Neural crest cell (in vitro differentiated cells): Measurements from ENCODE around the gene APOBEC3G. TPM values are rescaled to one million over a fixed set of nuclear protein-coding genes. Genes with fewer than 3 reads are reported as not detected.
"Not testable (repeated sequence)": the region's sequence is repeated elsewhere in the genome, so short reads cannot be mapped to it uniquely, and the experiment has no call there.

Source experiments
- DNase-seq: peaks from one replicate; pipeline ENCODE4 v3.0.0; 2021; ENCODE audit warnings: low read depth, mixed read lengths, low spot score
- H3K27ac Mint-ChIP-seq: one replicate; pipeline ENCODE4 v1.8.0; 2021; ENCODE audit warnings: mild to moderate bottlenecking, mixed read lengths; ENCODE audit not compliant: unreplicated experiment
- H3K27me3 Mint-ChIP-seq: 2 replicates; pipeline ENCODE4 v1.8.0; 2021; ENCODE audit warnings: low read depth, mild to moderate bottlenecking, mixed read lengths
- H3K36me3 Mint-ChIP-seq: 2 replicates; pipeline ENCODE4 v1.8.0; 2021; ENCODE audit warnings: low read depth, mild to moderate bottlenecking, mixed read lengths
- H3K4me1 Mint-ChIP-seq: 2 replicates; pipeline ENCODE4 v1.8.0; 2021; ENCODE audit warnings: mixed read lengths
- H3K4me3 Mint-ChIP-seq: one replicate; pipeline ENCODE4 v1.8.0; 2021; ENCODE audit warnings: mild to moderate bottlenecking, mixed read lengths
- H3K9me3 Mint-ChIP-seq: 2 replicates; pipeline ENCODE4 v1.8.0; 2021; ENCODE audit warnings: mixed read lengths
- total RNA-seq: library from RNA; stranded (reverse); gene quantifications from 2 replicates; pipeline ENCODE4 v1.2.1, GENCODE V29; 2021
- TF ChIP-seq, protein P1 (sequence below): fragments of 200-600 bp; sonication (generic); conservative IDR thresholded peaks from 2 replicates; pipeline ENCODE4 v1.5.0; 2021; ENCODE audit warnings: antibody characterized with exemption, mild to moderate bottlenecking

The APOBEC3G gene
- total RNA-seq, 1 donor from 2014 or later, result 1.3 TPM

DNA sequence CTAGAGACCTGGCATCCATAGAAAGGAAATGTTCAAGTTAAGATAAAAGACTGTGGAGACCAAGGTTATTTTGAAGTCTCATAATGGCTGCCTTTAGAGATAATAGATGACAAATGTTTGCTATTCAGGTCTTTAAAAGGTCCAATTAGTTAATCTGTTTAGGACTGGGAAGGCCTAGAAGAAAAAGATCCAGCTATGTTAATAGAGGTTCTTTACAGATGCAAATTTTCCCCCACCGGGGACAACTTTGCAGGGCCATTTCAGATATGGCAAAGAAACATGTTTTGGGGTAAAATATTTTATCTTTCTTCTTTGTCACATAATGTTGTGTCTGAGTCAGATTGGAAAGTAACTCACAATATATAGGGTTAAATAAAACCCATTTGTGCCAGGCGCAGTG is 3.1 kb upstream of the APOBEC3G start:
- H3K9me3 Mint-ChIP-seq, result no peaks in the 10 kb centered on the region
- H3K4me3 Mint-ChIP-seq, result no peak overlapping the region
- no peaks in the 10 kb centered on the region for H3K36me3 Mint-ChIP-seq
- H3K27me3 Mint-ChIP-seq, result no peaks in the 10 kb centered on the region
- peaks cover 30% of the 10 kb centered on the region for H3K4me1 Mint-ChIP-seq
- TF ChIP-seq, protein P1, sequence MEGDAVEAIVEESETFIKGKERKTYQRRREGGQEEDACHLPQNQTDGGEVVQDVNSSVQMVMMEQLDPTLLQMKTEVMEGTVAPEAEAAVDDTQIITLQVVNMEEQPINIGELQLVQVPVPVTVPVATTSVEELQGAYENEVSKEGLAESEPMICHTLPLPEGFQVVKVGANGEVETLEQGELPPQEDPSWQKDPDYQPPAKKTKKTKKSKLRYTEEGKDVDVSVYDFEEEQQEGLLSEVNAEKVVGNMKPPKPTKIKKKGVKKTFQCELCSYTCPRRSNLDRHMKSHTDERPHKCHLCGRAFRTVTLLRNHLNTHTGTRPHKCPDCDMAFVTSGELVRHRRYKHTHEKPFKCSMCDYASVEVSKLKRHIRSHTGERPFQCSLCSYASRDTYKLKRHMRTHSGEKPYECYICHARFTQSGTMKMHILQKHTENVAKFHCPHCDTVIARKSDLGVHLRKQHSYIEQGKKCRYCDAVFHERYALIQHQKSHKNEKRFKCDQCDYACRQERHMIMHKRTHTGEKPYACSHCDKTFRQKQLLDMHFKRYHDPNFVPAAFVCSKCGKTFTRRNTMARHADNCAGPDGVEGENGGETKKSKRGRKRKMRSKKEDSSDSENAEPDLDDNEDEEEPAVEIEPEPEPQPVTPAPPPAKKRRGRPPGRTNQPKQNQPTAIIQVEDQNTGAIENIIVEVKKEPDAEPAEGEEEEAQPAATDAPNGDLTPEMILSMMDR, result no peak
- H3K27ac Mint-ChIP-seq, result no peak overlapping the region
- DNase-seq, result no peak

DNA sequence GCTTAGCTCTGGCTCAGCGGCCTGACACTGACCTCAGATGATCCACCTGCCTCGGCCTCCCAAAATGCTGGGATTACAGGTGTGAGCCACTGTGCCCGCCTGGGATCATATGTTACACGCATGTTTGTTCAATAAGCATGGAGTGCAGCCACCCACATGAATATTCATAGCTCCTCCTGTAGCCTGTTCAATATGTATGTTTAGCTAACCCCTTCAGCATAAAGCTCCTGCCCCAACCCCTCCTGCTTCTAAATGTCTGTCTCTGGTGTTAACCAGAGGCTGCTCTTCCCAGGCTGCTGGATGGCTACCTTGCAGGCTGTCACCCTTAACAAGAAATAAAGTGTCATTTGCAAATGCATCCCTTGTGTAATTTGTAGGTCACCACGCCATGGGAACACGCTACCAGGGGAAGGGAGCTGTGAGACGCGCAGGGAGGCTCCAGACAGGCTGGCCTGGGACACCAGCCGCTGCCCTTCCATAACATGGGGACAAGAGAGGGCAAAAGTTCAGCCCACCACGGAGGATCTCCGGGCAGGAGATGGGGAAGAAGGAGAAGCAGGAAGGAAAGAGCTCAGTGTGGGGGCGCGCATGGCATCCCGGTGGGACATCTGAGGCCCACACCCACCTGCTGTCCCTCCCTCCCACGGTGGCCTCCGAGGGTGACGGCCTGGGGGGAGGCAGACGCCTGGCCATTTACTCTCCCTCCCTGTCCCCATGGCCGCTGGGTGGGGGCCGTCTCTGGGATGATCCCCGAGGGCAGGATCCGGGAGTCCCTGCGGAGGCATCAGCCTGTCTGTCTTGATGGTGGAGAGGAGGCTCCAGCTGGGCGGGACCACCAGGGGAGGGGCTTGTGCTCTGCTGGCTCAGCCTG is 685 bp upstream of the APOBEC3G start:
- H3K27ac Mint-ChIP-seq, DNase-seq, H3K9me3 Mint-ChIP-seq, H3K27me3 Mint-ChIP-seq, H3K36me3 Mint-ChIP-seq: not testable (repeated sequence)
- H3K4me1 Mint-ChIP-seq, result peaks cover 35% of the 10 kb centered on the region
- H3K4me3 Mint-ChIP-seq, result peak overlapping the region; percentile 5

DNA sequence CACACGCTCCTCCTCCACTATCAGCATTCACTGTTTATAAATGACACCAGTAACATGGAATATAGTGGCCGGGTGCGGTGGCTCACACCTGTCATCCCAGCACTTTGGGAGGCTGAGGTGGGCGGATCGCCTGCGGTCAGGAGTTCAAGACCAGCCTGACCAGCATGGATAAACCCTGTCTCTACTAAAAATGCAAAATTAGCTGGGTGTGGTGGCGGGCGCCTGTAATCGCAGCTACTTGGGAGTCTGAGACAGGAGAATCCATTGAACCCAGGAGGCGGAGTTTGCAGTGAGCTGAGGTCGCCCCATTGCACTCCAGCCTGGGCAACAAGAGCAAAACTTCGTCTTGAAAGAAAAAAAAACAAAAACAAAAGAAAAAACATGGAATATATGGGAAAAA is 837 bp downstream of the APOBEC3G start:
- not testable (repeated sequence) for H3K4me3 Mint-ChIP-seq, H3K27me3 Mint-ChIP-seq, DNase-seq, H3K9me3 Mint-ChIP-seq, H3K36me3 Mint-ChIP-seq
- peak overlapping the region; percentile 35 for H3K27ac Mint-ChIP-seq
- peaks cover 35% of the 10 kb centered on the region for H3K4me1 Mint-ChIP-seq

DNA sequence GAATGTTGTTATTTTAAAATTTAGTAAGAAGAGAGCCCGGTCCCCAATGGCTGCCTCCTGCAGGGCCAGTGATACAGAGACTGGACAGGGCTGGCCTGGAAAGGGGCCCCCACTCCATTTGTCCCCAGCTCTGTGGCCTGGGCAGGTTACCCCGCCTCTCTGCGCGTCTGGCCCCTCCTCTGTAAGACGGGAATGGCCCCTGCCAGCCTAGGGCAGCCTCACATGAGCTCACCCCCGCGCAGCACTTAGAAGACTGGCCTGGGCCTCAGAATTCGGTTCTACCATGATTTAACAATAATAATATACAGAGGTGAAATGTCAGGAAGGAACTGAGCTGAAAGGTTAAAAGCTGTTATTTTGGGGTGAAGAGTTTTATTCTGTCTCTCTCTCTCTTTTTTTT is 1.3 kb downstream of the APOBEC3G start:
- no peaks in the 10 kb centered on the region for H3K27me3 Mint-ChIP-seq
- no peak for DNase-seq
- no peak overlapping the region for H3K27ac Mint-ChIP-seq

DNA sequence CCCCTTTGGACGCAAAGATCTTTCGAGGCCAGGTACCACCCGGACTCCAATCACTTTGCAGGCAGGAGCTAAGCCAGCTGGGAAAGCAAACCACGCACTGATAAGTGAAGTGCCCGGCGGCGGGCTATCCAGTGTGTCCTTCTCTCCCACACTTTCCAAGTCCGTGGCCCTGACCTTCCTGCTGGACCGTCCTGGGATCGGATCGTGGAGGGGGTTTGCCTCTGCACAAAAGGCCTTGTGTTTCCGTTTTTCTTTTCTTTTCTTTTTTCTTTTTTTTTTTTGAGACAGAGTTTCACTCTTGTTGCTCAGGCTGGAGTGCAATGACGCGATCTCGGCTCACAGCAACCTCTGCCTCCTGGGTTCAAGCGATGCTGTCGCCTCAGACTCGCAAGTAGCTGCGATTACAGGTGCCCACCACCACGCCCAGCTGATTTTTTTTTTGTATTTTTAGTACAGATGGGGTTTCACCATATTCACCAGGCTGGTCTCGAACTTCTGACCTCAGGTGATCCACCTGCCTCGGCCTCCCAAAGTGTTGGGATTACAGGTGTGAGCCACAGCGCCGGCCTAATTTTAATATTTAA is 2.1 kb downstream of the APOBEC3G start:
- H3K9me3 Mint-ChIP-seq, H3K27me3 Mint-ChIP-seq, DNase-seq, H3K27ac Mint-ChIP-seq, H3K4me3 Mint-ChIP-seq, H3K36me3 Mint-ChIP-seq: not testable (repeated sequence)
- peaks cover 32% of the 10 kb centered on the region for H3K4me1 Mint-ChIP-seq

More for the DNA sequence above, 1.3 kb downstream of the APOBEC3G start:
- Mint-ChIP-seq H3K36me3 (no peaks in the 10 kb centered on the region), H3K4me1 (peaks cover 35% of the 10 kb centered on the region), H3K4me3 (no peak overlapping the region), H3K9me3 (no peaks in the 10 kb centered on the region)
- TF ChIP-seq, protein P1, result no peak

DNA sequence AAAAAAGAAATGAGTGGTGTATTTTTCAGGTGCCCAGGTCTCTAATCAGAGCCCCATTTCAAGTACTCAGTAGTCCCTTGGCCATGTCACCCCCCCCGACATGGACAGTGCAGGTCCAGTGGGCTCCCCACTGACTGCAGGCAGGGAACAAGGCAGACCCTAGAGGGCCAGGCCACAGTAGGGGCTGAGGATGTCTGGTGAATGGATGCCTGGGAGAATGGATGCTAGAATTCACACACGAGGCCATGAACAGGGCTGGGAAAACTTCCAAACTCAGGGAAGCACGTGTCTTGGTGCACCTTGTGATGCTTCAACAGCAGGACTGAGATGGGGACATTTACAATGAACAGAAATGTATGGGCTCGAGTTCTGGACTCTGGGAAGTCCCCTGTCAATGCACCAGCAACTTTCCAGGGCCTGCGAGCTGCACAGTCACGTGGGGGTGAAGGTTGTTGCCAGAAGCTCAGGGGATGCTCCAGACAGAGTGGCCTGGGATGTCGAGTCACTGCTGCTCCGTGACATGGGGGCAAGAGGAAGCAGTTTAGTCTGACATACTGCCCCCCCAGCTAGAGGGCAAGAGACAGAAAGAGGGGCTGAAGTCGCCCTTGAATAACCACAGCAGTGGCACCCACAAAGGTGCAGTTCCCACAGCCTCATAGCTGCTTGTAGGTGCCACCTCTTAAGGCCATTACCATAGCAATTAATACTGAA is 3.1 kb downstream of the APOBEC3G start:
- H3K9me3 Mint-ChIP-seq, result no peaks in the 10 kb centered on the region
- DNase-seq, result no peak
- peaks cover 32% of the 10 kb centered on the region for H3K4me1 Mint-ChIP-seq
- H3K36me3 Mint-ChIP-seq, result no peaks in the 10 kb centered on the region
- H3K27me3 Mint-ChIP-seq, result no peaks in the 10 kb centered on the region
- TF ChIP-seq, protein P1, result no peak
- H3K4me3 Mint-ChIP-seq, result no peak overlapping the region
- H3K27ac Mint-ChIP-seq, result no peak overlapping the region
